HEK293 (cell line): ENCODE measurements around the gene SLK.
A peak's percentile ranks its signal among the peaks of the same experiment; 100 is the strongest.

Experiments
- GLIS2 ChIP-seq: fragments of 450-650 bp; formaldehyde crosslinking; IDR thresholded peaks from 2 replicates; pipeline ENCODE4 v1.5.1; 2016; ENCODE audit warnings: missing biosample characterization, missing genetic modification characterization
- IKZF3 ChIP-seq: fragments of 450-650 bp; IDR thresholded peaks from 2 replicates; pipeline ENCODE4 v1.5.0; 2018; ENCODE audit warnings: missing biosample characterization, mild to moderate bottlenecking, missing genetic modification characterization, moderate library complexity
- OSR2 ChIP-seq: fragments of 450-650 bp; formaldehyde crosslinking; IDR thresholded peaks from 2 replicates; pipeline ENCODE4 v1.5.1; 2016; ENCODE audit warnings: missing biosample characterization, missing genetic modification characterization
- PRDM2 ChIP-seq: fragments of 450-650 bp; formaldehyde crosslinking; IDR thresholded peaks from 2 replicates; pipeline ENCODE4 v1.5.1; 2016; ENCODE audit warnings: missing biosample characterization, missing genetic modification characterization, borderline replicate concordance
- TSHZ1 ChIP-seq: fragments of 450-650 bp; formaldehyde crosslinking; IDR thresholded peaks from 2 replicates; pipeline ENCODE4 v1.5.1; 2016; ENCODE audit warnings: missing biosample characterization, missing genetic modification characterization, borderline replicate concordance
- ZBTB17 ChIP-seq: fragments of 450-650 bp; formaldehyde crosslinking; IDR thresholded peaks from 2 replicates; pipeline ENCODE4 v1.5.1; 2016; ENCODE audit warnings: missing biosample characterization, missing genetic modification characterization
- ZBTB7A ChIP-seq: fragments of 450-650 bp; formaldehyde crosslinking; IDR thresholded peaks from 2 replicates; pipeline ENCODE4 v1.5.1; 2016; ENCODE audit warnings: low read depth, missing biosample characterization, missing genetic modification characterization
- ZNF133 ChIP-seq: fragments of 450-650 bp; formaldehyde crosslinking; IDR thresholded peaks from 2 replicates; pipeline ENCODE4 v1.5.1; 2016; ENCODE audit warnings: missing biosample characterization, missing genetic modification characterization
- ZNF138 ChIP-seq: fragments of 450-650 bp; formaldehyde crosslinking; IDR thresholded peaks from 2 replicates; pipeline ENCODE4 v1.5.1; 2016; ENCODE audit warnings: missing biosample characterization, missing genetic modification characterization, borderline replicate concordance
- ZNF24 ChIP-seq: fragments of 450-650 bp; formaldehyde crosslinking; IDR thresholded peaks from 2 replicates; pipeline ENCODE4 v1.5.1; 2016; ENCODE audit warnings: missing biosample characterization, missing genetic modification characterization
- ZNF335 ChIP-seq: fragments of 450-650 bp; formaldehyde crosslinking; conservative IDR thresholded peaks from 2 replicates; pipeline ENCODE4 v1.5.1; 2016; ENCODE audit warnings: missing biosample characterization, missing genetic modification characterization
- ZNF354C ChIP-seq: fragments of 450-650 bp; formaldehyde crosslinking; IDR thresholded peaks from 2 replicates; pipeline ENCODE4 v1.5.1; 2016; ENCODE audit warnings: missing biosample characterization, missing genetic modification characterization, low read depth, borderline replicate concordance
- ZNF37A ChIP-seq: fragments of 450-650 bp; IDR thresholded peaks from 2 replicates; pipeline ENCODE4 v1.5.1; 2018; ENCODE audit warnings: missing biosample characterization, missing genetic modification characterization
- ZNF404 ChIP-seq: fragments of 450-650 bp; formaldehyde crosslinking; IDR thresholded peaks from 2 replicates; pipeline ENCODE4 v1.5.1; 2017; ENCODE audit warnings: missing biosample characterization, missing genetic modification characterization
- ZNF426 ChIP-seq: fragments of 450-650 bp; formaldehyde crosslinking; IDR thresholded peaks from 2 replicates; pipeline ENCODE4 v1.5.1; 2017; ENCODE audit warnings: missing biosample characterization, missing genetic modification characterization, mild to moderate bottlenecking, inconsistent platforms, moderate library complexity
- ZNF449 ChIP-seq: fragments of 450-650 bp; formaldehyde crosslinking; IDR thresholded peaks from 2 replicates; pipeline ENCODE4 v1.5.1; 2017; ENCODE audit warnings: missing biosample characterization, mild to moderate bottlenecking, missing genetic modification characterization, moderate library complexity
- ZNF488 ChIP-seq: fragments of 450-650 bp; formaldehyde crosslinking; IDR thresholded peaks from 2 replicates; pipeline ENCODE4 v1.5.1; 2016; ENCODE audit warnings: missing biosample characterization, missing genetic modification characterization
- ZNF510 ChIP-seq: fragments of 450-650 bp; formaldehyde crosslinking; IDR thresholded peaks from 2 replicates; pipeline ENCODE4 v1.5.1; 2018; ENCODE audit warnings: mild to moderate bottlenecking, missing genetic modification characterization, missing biosample characterization; ENCODE audit not compliant: insufficient replicate concordance
- ZNF596 ChIP-seq: fragments of 450-650 bp; IDR thresholded peaks from 2 replicates; pipeline ENCODE4 v1.5.0; 2018; ENCODE audit warnings: missing biosample characterization, mild to moderate bottlenecking, missing genetic modification characterization, moderate library complexity
- ZNF600 ChIP-seq: fragments of 450-650 bp; formaldehyde crosslinking; IDR thresholded peaks from 2 replicates; pipeline ENCODE4 v1.5.1; 2016; ENCODE audit warnings: missing biosample characterization, missing genetic modification characterization
- ZNF610 ChIP-seq: fragments of 450-650 bp; formaldehyde crosslinking; IDR thresholded peaks from 2 replicates; pipeline ENCODE4 v1.5.1; 2016; ENCODE audit warnings: missing biosample characterization, missing genetic modification characterization, borderline replicate concordance
- ZNF629 ChIP-seq: fragments of 450-650 bp; formaldehyde crosslinking; IDR thresholded peaks from 2 replicates; pipeline ENCODE4 v1.5.1; 2017; ENCODE audit warnings: missing biosample characterization, missing genetic modification characterization
- ZNF639 ChIP-seq: fragments of 450-650 bp; formaldehyde crosslinking; IDR thresholded peaks from 2 replicates; pipeline ENCODE4 v1.5.1; 2016; ENCODE audit warnings: missing biosample characterization, missing genetic modification characterization
- ZNF658 ChIP-seq: fragments of 450-650 bp; formaldehyde crosslinking; IDR thresholded peaks from 2 replicates; pipeline ENCODE4; 2016; ENCODE audit warnings: missing biosample characterization, missing genetic modification characterization
- ZNF670 ChIP-seq: fragments of 450-650 bp; formaldehyde crosslinking; IDR thresholded peaks from 2 replicates; pipeline ENCODE4 v1.5.1; 2016; ENCODE audit warnings: missing biosample characterization, missing genetic modification characterization, low read depth

SLK gene

GRCh38 chr10:103968441-103969391 lies 1.8 kb downstream of the SLK start (continued):
- TF ChIP-seq ZNF610 (tag by site-specific recombination), result 0 out of 2 replicates have a peak, but pooled peaks have one; percentile 13
- no peak for TF ChIP-seq ZNF426 (tag by site-specific recombination)
- TF ChIP-seq ZNF658, result no peak
- TF ChIP-seq ZNF335 (tag by site-specific recombination), result peak; percentile 73
- peak; percentile 54 for TF ChIP-seq ZBTB17 (tag by site-specific recombination)
- TF ChIP-seq GLIS2 (tag by site-specific recombination), result no peak
- TF ChIP-seq ZNF404 (tag by site-specific recombination), result no peak
- 0 out of 2 replicates have a peak, but pooled peaks have one; percentile 36 for TF ChIP-seq IKZF3
- no peak for TF ChIP-seq ZNF37A (tag by site-specific recombination)
- TF ChIP-seq ZNF133 (tag by site-specific recombination), result no peak
- TF ChIP-seq ZNF510 (tag by site-specific recombination), result no peak
- no peak for TF ChIP-seq PRDM2 (tag by site-specific recombination)
- no peak for TF ChIP-seq ZNF670 (tag by site-specific recombination)
- no peak; the same call in 1 of the 2 replicates for TF ChIP-seq ZBTB7A
- TF ChIP-seq ZNF596 (tag by site-specific recombination), result no peak
- no peak for TF ChIP-seq ZNF629 (tag by site-specific recombination)
- no peak for TF ChIP-seq ZNF488 (tag by site-specific recombination)
- peak; percentile 32; the same call in 1 of the 2 replicates for TF ChIP-seq ZNF600 (tag by site-specific recombination)
- no peak for TF ChIP-seq TSHZ1 (tag by site-specific recombination)
- no peak for TF ChIP-seq ZNF24 (tag by site-specific recombination)
- no peak for TF ChIP-seq ZNF354C (tag by site-specific recombination)
- TF ChIP-seq ZNF639, result no peak
- no peak; the same call in 1 of the 2 replicates for TF ChIP-seq ZNF449 (tag by site-specific recombination)
- no peak for TF ChIP-seq OSR2
- no peak for TF ChIP-seq ZNF138
